Esophagus muscularis mucosa (tissue), 3 donors: ENCODE results near the gene ABCC3.

Experiments used
- CTCF ChIP-seq, 3 experiments: fragments of 200-600 bp in 2 of 3; fragments of 450-650 bp in 1 of 3; sonication (generic) in 2 of 3; IDR thresholded peaks; one replicate each; pipeline ENCODE4 v1.5.1; 2017 to 2019; ENCODE audit warnings: antibody characterized with exemption in 3 of 3, mild to moderate bottlenecking in 2 of 3, moderate library complexity in 1 of 3
- POLR2A ChIP-seq: fragments of 450-650 bp; IDR thresholded peaks from one replicate; pipeline ENCODE4 v1.6.1; 2017; ENCODE audit warnings: antibody characterized with exemption, moderate library complexity, mild to moderate bottlenecking, low read depth
- POLR2AphosphoS5 ChIP-seq, 2 donors: sonication (generic); formaldehyde crosslinking; IDR thresholded peaks; one replicate each; pipeline ENCODE4 v1.6.1; 2017; ENCODE audit warnings: antibody characterized with exemption in 2 of 2

GRCh38 chr17:50645748-50646682 is 11.3 kb downstream of the ABCC3 start:
- TF ChIP-seq POLR2A (no peak), CTCF (IDR thresholded peaks at IDR 0.05) (no peak), POLR2AphosphoS5 (IDR thresholded peaks at IDR 0.05) (no peak)
